DOHH2 (cell line): Measurements from ENCODE around the gene ABCB7.

Experiments used
- EZH2phosphoT487 ChIP-seq: fragments of 200-600 bp; sonication (generic); IDR thresholded peaks from 2 replicates; pipeline ENCODE4 v1.6.1; 2017; ENCODE audit warnings: borderline replicate concordance, mild to moderate bottlenecking, antibody characterized with exemption, low read length, moderate library complexity, mixed read lengths
- TF ChIP-seq, protein P1 (sequence below): fragments of 200-600 bp; sonication (generic); IDR thresholded peaks from one replicate; pipeline ENCODE4 v1.5.1; 2014; ENCODE audit warnings: antibody characterized with exemption, mild to moderate bottlenecking, low read depth, low read length; ENCODE audit not compliant: poor library complexity, severe bottlenecking

DNA sequence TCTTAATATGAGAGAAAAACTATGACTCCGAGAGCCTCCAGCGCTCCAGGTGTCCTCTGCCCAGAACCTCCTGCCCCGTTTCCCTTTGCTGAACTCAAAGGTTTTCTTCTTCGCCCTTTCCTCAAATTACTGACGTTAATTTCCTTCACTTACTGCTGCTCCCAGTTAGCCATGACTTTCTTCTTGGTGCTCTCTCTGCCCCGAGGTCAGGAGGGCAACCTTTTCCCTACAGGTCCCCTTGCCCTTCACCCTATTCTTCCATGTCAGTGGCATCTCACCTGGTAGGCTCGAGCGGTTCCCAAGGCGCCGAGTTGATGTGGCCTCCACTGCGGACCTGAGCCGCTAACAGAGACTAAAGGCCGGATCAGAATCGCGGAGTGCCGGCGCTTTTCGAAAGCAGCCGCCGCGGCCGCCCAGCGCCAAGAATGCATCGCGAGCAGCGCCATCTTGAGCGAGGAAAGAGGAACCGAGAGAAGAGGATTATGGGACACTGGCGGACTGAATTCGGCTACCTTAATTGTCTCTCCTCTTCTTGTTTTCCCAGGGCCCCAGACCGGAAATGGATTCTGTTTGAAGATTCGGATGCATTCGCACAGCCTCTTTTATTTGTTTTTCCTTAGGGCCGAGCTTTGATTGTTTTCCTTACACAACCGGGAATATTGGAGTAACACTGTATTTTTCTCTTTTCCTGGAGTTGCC, at the start of gene ABCB7:
- TF ChIP-seq, protein P1, sequence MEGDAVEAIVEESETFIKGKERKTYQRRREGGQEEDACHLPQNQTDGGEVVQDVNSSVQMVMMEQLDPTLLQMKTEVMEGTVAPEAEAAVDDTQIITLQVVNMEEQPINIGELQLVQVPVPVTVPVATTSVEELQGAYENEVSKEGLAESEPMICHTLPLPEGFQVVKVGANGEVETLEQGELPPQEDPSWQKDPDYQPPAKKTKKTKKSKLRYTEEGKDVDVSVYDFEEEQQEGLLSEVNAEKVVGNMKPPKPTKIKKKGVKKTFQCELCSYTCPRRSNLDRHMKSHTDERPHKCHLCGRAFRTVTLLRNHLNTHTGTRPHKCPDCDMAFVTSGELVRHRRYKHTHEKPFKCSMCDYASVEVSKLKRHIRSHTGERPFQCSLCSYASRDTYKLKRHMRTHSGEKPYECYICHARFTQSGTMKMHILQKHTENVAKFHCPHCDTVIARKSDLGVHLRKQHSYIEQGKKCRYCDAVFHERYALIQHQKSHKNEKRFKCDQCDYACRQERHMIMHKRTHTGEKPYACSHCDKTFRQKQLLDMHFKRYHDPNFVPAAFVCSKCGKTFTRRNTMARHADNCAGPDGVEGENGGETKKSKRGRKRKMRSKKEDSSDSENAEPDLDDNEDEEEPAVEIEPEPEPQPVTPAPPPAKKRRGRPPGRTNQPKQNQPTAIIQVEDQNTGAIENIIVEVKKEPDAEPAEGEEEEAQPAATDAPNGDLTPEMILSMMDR, result no peak
- TF ChIP-seq EZH2phosphoT487, result no peak
